ENCODE data around the gene NTMT2. TPM values are rescaled to one million over a fixed set of nuclear protein-coding genes. Genes with fewer than 3 reads are reported as not detected.

NTMT2 gene
- total and polyA plus RNA-seq, 2 of the 8 experiments (the other 6 are each of a cell fraction or from before 2014, with no cell fraction given), result 0.38 TPM; not detected in 1

GRCh38 chr1:170182442-170182841 is 36.7 kb downstream of the NTMT2 start (continued):
- TF ChIP-seq ATF3 (IDR thresholded peaks at IDR 0.05; ENCODE audit: insufficient read depth, low read depth, low read length), result no peak
